Stimulated activated CD4-positive, alpha-beta T cell treated with anti-CD3 and anti-CD28 coated beads, Interleukin-12 subunit alpha, Interleukin-12 subunit beta, amount 100 ng/mL, for 24 hours (primary cell): ENCODE data around the gene ANKIB1.
"Not testable (repeated sequence)": the region's sequence is repeated elsewhere in the genome, so short reads cannot be mapped to it uniquely, and the experiment has no call there.

ENCODE experiments used
- DNase-seq, 2 experiments: peaks; one replicate each; pipeline ENCODE4 v3.0.0-alpha.2; 2020; ENCODE audit warnings: low read depth in 2 of 2

Gene ANKIB1

GRCh38 chr7:92245487-92246359 lies at the start of gene ANKIB1, which contains the start of gene KRIT1:
TSS of gene ANKIB1 (plus strand) at chr7:92245974. CDS start at chr7:92294979, 49,005 bp downstream.
TSS of gene KRIT1 (minus strand) at chr7:92245914. CDS start at chr7:92242135, 3,779 bp downstream.
- DNase-seq = peak; percentile 71 to 83

- no peak for DNase-seq
Measured at GRCh38 chr7:92200791-92201190, 45.0 kb upstream of the ANKIB1 start.

- no peak for DNase-seq
Measured at GRCh38 chr7:92205987-92206386, 39.8 kb upstream of the ANKIB1 start.

- no peak for DNase-seq
Measured at GRCh38 chr7:92206672-92207071, 39.1 kb upstream of the ANKIB1 start.

- DNase-seq = no peak
Measured at GRCh38 chr7:92221766-92222165, 24.0 kb upstream of the ANKIB1 start.

GRCh38 chr7:92226981-92227380 lies 18.8 kb upstream of the ANKIB1 start:
- DNase-seq = no peak

- DNase-seq = no peak
Measured at GRCh38 chr7:92228100-92228499, 17.7 kb upstream of the ANKIB1 start.

GRCh38 chr7:92228742-92229141 lies 17.0 kb upstream of the ANKIB1 start:
- no peak for DNase-seq

- no peak for DNase-seq
Measured at GRCh38 chr7:92230547-92230946, 15.2 kb upstream of the ANKIB1 start.

- DNase-seq = no peak
Measured at GRCh38 chr7:92242972-92243371, 2.8 kb upstream of the ANKIB1 start.

GRCh38 chr7:92244808-92245486 lies 827 bp upstream of the ANKIB1 start:
- DNase-seq = no peak

GRCh38 chr7:92246360-92247101 lies 757 bp downstream of the ANKIB1 start:
- DNase-seq = peak in 1 of 2 experiments; percentile 10

GRCh38 chr7:92250603-92251002 lies 4.8 kb downstream of the ANKIB1 start:
- DNase-seq = no peak

- DNase-seq = no peak
Measured at GRCh38 chr7:92251181-92251580, 5.4 kb downstream of the ANKIB1 start.

- DNase-seq = no peak
Measured at GRCh38 chr7:92253251-92253650, 7.5 kb downstream of the ANKIB1 start.

- DNase-seq = not testable (repeated sequence)
Measured at GRCh38 chr7:92254800-92255199, 9.0 kb downstream of the ANKIB1 start.

GRCh38 chr7:92255308-92255707 lies 9.5 kb downstream of the ANKIB1 start:
- no peak for DNase-seq

- no peak for DNase-seq
Measured at GRCh38 chr7:92259062-92259461, 13.3 kb downstream of the ANKIB1 start.

GRCh38 chr7:92259610-92260247 lies 14.0 kb downstream of the ANKIB1 start:
- DNase-seq = no peak

GRCh38 chr7:92260248-92260781 lies 14.5 kb downstream of the ANKIB1 start:
- no peak for DNase-seq
